Hair follicular keratinocyte (primary cell): ENCODE results near the gene WRAP73. TPM values are rescaled to one million over a fixed set of nuclear protein-coding genes. Genes with fewer than 3 reads are reported as not detected.

ENCODE experiments used
- total RNA-seq: library from RNA; depleted of rRNA; stranded (reverse); fragments of >200 nt; gene quantifications from 2 replicates; pipeline ENCODE4 v1.2.3, GENCODE V29; 2015

WRAP73 gene
- 14.2 and 39.6 TPM in 2 replicates for total RNA-seq

GRCh38 chr1:3649342-3650247, at the start of gene WRAP73:
Gene WRAP73, minus strand, starts transcription at chr1:3650103. Its CDS starts 104 bp downstream, at chr1:3649999.

GRCh38 chr1:3651930-3652547, 2.1 kb upstream of the WRAP73 start, which contains the start of gene TP73:
Gene TP73, plus strand, starts transcription at chr1:3652516. Its CDS starts 29,850 bp downstream, at chr1:3682366.

GRCh38 chr1:3624200-3625136, 25.4 kb downstream of the WRAP73 start, which contains the start of gene TPRG1L:
Gene TPRG1L, plus strand, starts transcription at chr1:3625015. Its CDS starts 58 bp downstream, at chr1:3625073.

GRCh38 chr1:3611170-3612019, 38.5 kb downstream of the WRAP73 start, which contains the start of gene MEGF6:
Gene MEGF6, minus strand, starts transcription at chr1:3611508. Its CDS starts 240 bp downstream, at chr1:3611268.

Other genes starting within 250 kb of the WRAP73 start
- 10.5 and 15.3 TPM in 2 replicates for gene ARHGEF16, start 195.4 kb downstream of the WRAP73 start, total RNA-seq
- gene MEGF6, start 38.6 kb downstream of the WRAP73 start, total RNA-seq = 1.2 and 2.4 TPM in 2 replicates
- gene TPRG1L, start 25.1 kb downstream of the WRAP73 start, total RNA-seq = 15.2 and 19.9 TPM in 2 replicates
- gene TP73, start 2.4 kb upstream of the WRAP73 start, total RNA-seq = 0.55 and 2.1 TPM in 2 replicates
- gene CCDC27, start 102.3 kb upstream of the WRAP73 start, total RNA-seq = not detected in 2 replicates
- 11.9 TPM in 1 of 2 replicates, not detected in the other for gene SMIM1, start 122.6 kb upstream of the WRAP73 start, total RNA-seq
- 32.7 and 35.5 TPM in 2 replicates for gene LRRC47, start 146.4 kb upstream of the WRAP73 start, total RNA-seq
- 18.3 and 26.9 TPM in 2 replicates for gene CEP104, start 207.1 kb upstream of the WRAP73 start, total RNA-seq
- 5.6 and 6.4 TPM in 2 replicates for gene DFFB, start 207.4 kb upstream of the WRAP73 start, total RNA-seq